ENCODE data around the gene ADGRB3. TPM values are rescaled to one million over a fixed set of nuclear protein-coding genes. Genes with fewer than 3 reads are reported as not detected.
"Not testable (repeated sequence)": the region's sequence is repeated elsewhere in the genome, so short reads cannot be mapped to it uniquely, and the experiment has no call there.

The ADGRB3 gene
- total and polyA plus RNA-seq, 4 donors: 26.9 to 99.7 (median 60.2) TPM

GRCh38 chr6:68655028-68655427, 19.9 kb downstream of the ADGRB3 start:
- DNase-seq (ENCODE audit: low read depth in 4 of 6, low spot score in 6 of 6): no peak
- Histone ChIP-seq H3K4me3 (ENCODE audit: low read depth, low read length) (no peak overlapping the region), H3K27me3 (ENCODE audit: control insufficient read depth, insufficient read depth, low read length) (no peaks in the 10 kb centered on the region), H3K27ac (ENCODE audit: low read depth, low read length) (no peak overlapping the region), H3K4me1 (ENCODE audit: control insufficient read depth, insufficient read depth, low read length) (no peaks in the 10 kb centered on the region), H3K36me3 (ENCODE audit: control insufficient read depth, insufficient read depth, low read length) (no peaks in the 10 kb centered on the region), H3K9me3 (ENCODE audit: control insufficient read depth, insufficient read depth, low read length) (no peaks in the 10 kb centered on the region)
- no CpG with 5 or more reads among the region's 1 CpG for WGBS (ENCODE audit: insufficient coverage)

- Histone ChIP-seq H3K9me3 (ENCODE audit: control insufficient read depth, insufficient read depth, low read length) (no peaks in the 10 kb centered on the region), H3K4me3 (ENCODE audit: low read depth, low read length) (no peak overlapping the region), H3K36me3 (ENCODE audit: control insufficient read depth, insufficient read depth, low read length) (no peaks in the 10 kb centered on the region), H3K27ac (ENCODE audit: low read depth, low read length) (no peak overlapping the region), H3K27me3 (ENCODE audit: control insufficient read depth, insufficient read depth, low read length) (no peaks in the 10 kb centered on the region), H3K4me1 (ENCODE audit: control insufficient read depth, insufficient read depth, low read length) (no peaks in the 10 kb centered on the region)
- DNase-seq (ENCODE audit: low read depth in 4 of 6, low spot score in 6 of 6): no peak
- no CpG with 5 or more reads among the region's 3 CpGs for WGBS (ENCODE audit: insufficient coverage)
Observed at GRCh38 chr6:68657374-68658139, 22.5 kb downstream of the ADGRB3 start.

GRCh38 chr6:68658338-68658737, 23.3 kb downstream of the ADGRB3 start:
- no CpG with 5 or more reads among the region's 2 CpGs for WGBS (ENCODE audit: insufficient coverage)
- no peak overlapping the region for H3K27ac ChIP-seq (ENCODE audit: low read depth, low read length)
- H3K36me3 ChIP-seq (ENCODE audit: control insufficient read depth, insufficient read depth, low read length): no peaks in the 10 kb centered on the region
- no peaks in the 10 kb centered on the region for H3K27me3 ChIP-seq (ENCODE audit: control insufficient read depth, insufficient read depth, low read length)
- no peaks in the 10 kb centered on the region for H3K9me3 ChIP-seq (ENCODE audit: control insufficient read depth, insufficient read depth, low read length)
- H3K4me3 ChIP-seq (ENCODE audit: low read depth, low read length): no peak overlapping the region
- no peak for DNase-seq (ENCODE audit: low read depth in 4 of 6, low spot score in 6 of 6)
- H3K4me1 ChIP-seq (ENCODE audit: control insufficient read depth, insufficient read depth, low read length): no peaks in the 10 kb centered on the region

- Histone ChIP-seq H3K4me1 (ENCODE audit: control insufficient read depth, insufficient read depth, low read length) (no peaks in the 10 kb centered on the region), H3K36me3 (ENCODE audit: control insufficient read depth, insufficient read depth, low read length) (no peaks in the 10 kb centered on the region), H3K4me3 (ENCODE audit: low read depth, low read length) (no peak overlapping the region), H3K27ac (ENCODE audit: low read depth, low read length) (no peak overlapping the region), H3K27me3 (ENCODE audit: control insufficient read depth, insufficient read depth, low read length) (no peaks in the 10 kb centered on the region), H3K9me3 (ENCODE audit: control insufficient read depth, insufficient read depth, low read length) (peaks cover 1% of the 10 kb centered on the region)
- DNase-seq (ENCODE audit: low read depth in 4 of 6, low spot score in 6 of 6): peak in 1 of 6 donors; percentile 28
Observed at GRCh38 chr6:68673255-68673654, 38.2 kb downstream of the ADGRB3 start.

- no peak overlapping the region for H3K27ac ChIP-seq (ENCODE audit: low read depth, low read length)
- 88% methylated on average over 2 of the region's 4 CpGs for WGBS (ENCODE audit: insufficient coverage)
- H3K27me3 ChIP-seq (ENCODE audit: control insufficient read depth, insufficient read depth, low read length): no peaks in the 10 kb centered on the region
- no peaks in the 10 kb centered on the region for H3K4me1 ChIP-seq (ENCODE audit: control insufficient read depth, insufficient read depth, low read length)
- no peak for DNase-seq (ENCODE audit: low read depth in 4 of 6, low spot score in 6 of 6)
- no peaks in the 10 kb centered on the region for H3K36me3 ChIP-seq (ENCODE audit: control insufficient read depth, insufficient read depth, low read length)
- no peaks in the 10 kb centered on the region for H3K9me3 ChIP-seq (ENCODE audit: control insufficient read depth, insufficient read depth, low read length)
- no peak overlapping the region for H3K4me3 ChIP-seq (ENCODE audit: low read depth, low read length)
Observed at GRCh38 chr6:68675548-68675947, 40.5 kb downstream of the ADGRB3 start.

GRCh38 chr6:68676094-68676493, 41.0 kb downstream of the ADGRB3 start:
- not testable (repeated sequence) for H3K27me3 ChIP-seq (ENCODE audit: control insufficient read depth, insufficient read depth, low read length); H3K27ac ChIP-seq (ENCODE audit: low read depth, low read length); DNase-seq (ENCODE audit: low read depth in 4 of 6, low spot score in 6 of 6); H3K4me1 ChIP-seq (ENCODE audit: control insufficient read depth, insufficient read depth, low read length); H3K9me3 ChIP-seq (ENCODE audit: control insufficient read depth, insufficient read depth, low read length); H3K36me3 ChIP-seq (ENCODE audit: control insufficient read depth, insufficient read depth, low read length); H3K4me3 ChIP-seq (ENCODE audit: low read depth, low read length)
- 92% methylated on average over 14 of the region's 16 CpGs for WGBS (ENCODE audit: insufficient coverage)

GRCh38 chr6:68677058-68677457, 42.0 kb downstream of the ADGRB3 start:
- peak in 1 of 6 donors; percentile 52 for DNase-seq (ENCODE audit: low read depth in 4 of 6, low spot score in 6 of 6)
- Histone ChIP-seq H3K36me3 (ENCODE audit: control insufficient read depth, insufficient read depth, low read length) (no peaks in the 10 kb centered on the region), H3K4me1 (ENCODE audit: control insufficient read depth, insufficient read depth, low read length) (no peaks in the 10 kb centered on the region), H3K27ac (ENCODE audit: low read depth, low read length) (no peak overlapping the region), H3K27me3 (ENCODE audit: control insufficient read depth, insufficient read depth, low read length) (no peaks in the 10 kb centered on the region), H3K4me3 (ENCODE audit: low read depth, low read length) (no peak overlapping the region), H3K9me3 (ENCODE audit: control insufficient read depth, insufficient read depth, low read length) (no peaks in the 10 kb centered on the region)
- no CpG with 5 or more reads among the region's 3 CpGs for WGBS (ENCODE audit: insufficient coverage)

- WGBS (ENCODE audit: insufficient coverage): no CpG with 5 or more reads among the region's 2 CpGs
- no peaks in the 10 kb centered on the region for H3K4me1 ChIP-seq (ENCODE audit: control insufficient read depth, insufficient read depth, low read length)
- DNase-seq (ENCODE audit: low read depth in 4 of 6, low spot score in 6 of 6): no peak
- peaks cover 2% of the 10 kb centered on the region for H3K36me3 ChIP-seq (ENCODE audit: control insufficient read depth, insufficient read depth, low read length)
- no peaks in the 10 kb centered on the region for H3K9me3 ChIP-seq (ENCODE audit: control insufficient read depth, insufficient read depth, low read length)
- H3K27ac ChIP-seq (ENCODE audit: low read depth, low read length): no peak overlapping the region
- H3K27me3 ChIP-seq (ENCODE audit: control insufficient read depth, insufficient read depth, low read length): no peaks in the 10 kb centered on the region
- no peak overlapping the region for H3K4me3 ChIP-seq (ENCODE audit: low read depth, low read length)
Observed at GRCh38 chr6:68679399-68679798, 44.3 kb downstream of the ADGRB3 start.

GRCh38 chr6:68680264-68680663, 45.2 kb downstream of the ADGRB3 start:
- 91% methylated on average over 1 of the region's 2 CpGs for WGBS (ENCODE audit: insufficient coverage)
- no peaks in the 10 kb centered on the region for H3K27me3 ChIP-seq (ENCODE audit: control insufficient read depth, insufficient read depth, low read length)
- peaks cover 2% of the 10 kb centered on the region for H3K36me3 ChIP-seq (ENCODE audit: control insufficient read depth, insufficient read depth, low read length)
- no peak overlapping the region for H3K4me3 ChIP-seq (ENCODE audit: low read depth, low read length)
- H3K4me1 ChIP-seq (ENCODE audit: control insufficient read depth, insufficient read depth, low read length): no peaks in the 10 kb centered on the region
- H3K9me3 ChIP-seq (ENCODE audit: control insufficient read depth, insufficient read depth, low read length): no peaks in the 10 kb centered on the region
- H3K27ac ChIP-seq (ENCODE audit: low read depth, low read length): no peak overlapping the region
- DNase-seq (ENCODE audit: low read depth in 4 of 6, low spot score in 6 of 6): no peak

GRCh38 chr6:68689910-68690309, 54.8 kb downstream of the ADGRB3 start:
- Histone ChIP-seq H3K36me3 (ENCODE audit: control insufficient read depth, insufficient read depth, low read length) (no peaks in the 10 kb centered on the region), H3K9me3 (ENCODE audit: control insufficient read depth, insufficient read depth, low read length) (no peaks in the 10 kb centered on the region), H3K4me1 (ENCODE audit: control insufficient read depth, insufficient read depth, low read length) (no peaks in the 10 kb centered on the region), H3K27ac (ENCODE audit: low read depth, low read length) (no peak overlapping the region), H3K27me3 (ENCODE audit: control insufficient read depth, insufficient read depth, low read length) (no peaks in the 10 kb centered on the region), H3K4me3 (ENCODE audit: low read depth, low read length) (no peak overlapping the region)
- DNase-seq (ENCODE audit: low read depth in 4 of 6, low spot score in 6 of 6): peak in 1 of 6 donors; percentile 23
- no CpG with 5 or more reads among the region's 1 CpG for WGBS (ENCODE audit: insufficient coverage)
